Endodermal cell (in vitro differentiated cells): ENCODE data around the gene OR4C45. TPM values are rescaled to one million over a fixed set of nuclear protein-coding genes. Genes with fewer than 3 reads are reported as not detected.

Experiments used
- DNase-seq: peaks from one replicate; pipeline ENCODE4 v3.0.0-alpha.2; 2017
- H3K27ac ChIP-seq: 2 replicates; pipeline ENCODE4 v1.5.1; 2013; ENCODE audit warnings: mild to moderate bottlenecking, low read depth, low read length, moderate library complexity
- H3K27me3 ChIP-seq: 2 replicates; pipeline ENCODE4 v1.6.1; 2013; ENCODE audit warnings: mild to moderate bottlenecking, low read length, moderate library complexity; ENCODE audit not compliant: insufficient read depth, control insufficient read depth, poor library complexity, severe bottlenecking
- H3K36me3 ChIP-seq: 2 replicates; pipeline ENCODE4 v1.7.0; 2013; ENCODE audit warnings: mild to moderate bottlenecking, low read length, moderate library complexity; ENCODE audit not compliant: control insufficient read depth, insufficient read depth
- H3K4me1 ChIP-seq: one replicate; pipeline ENCODE4 v1.7.0; 2013; ENCODE audit warnings: low read length; ENCODE audit not compliant: control insufficient read depth, insufficient read depth
- H3K4me3 ChIP-seq: 2 replicates; pipeline ENCODE4 v1.5.1; 2013; ENCODE audit warnings: mild to moderate bottlenecking, low read length, moderate library complexity
- H3K9ac ChIP-seq: 2 replicates; pipeline ENCODE4 v1.6.1; 2013; ENCODE audit warnings: mild to moderate bottlenecking, low read length, moderate library complexity; ENCODE audit not compliant: poor library complexity, severe bottlenecking; ENCODE audit errors: extremely low read depth
- H3K9me3 ChIP-seq: 2 replicates; pipeline ENCODE4 v1.6.1; 2013; ENCODE audit warnings: mild to moderate bottlenecking, low read length, moderate library complexity; ENCODE audit not compliant: control insufficient read depth
- H3K27ac Mint-ChIP-seq: 2 replicates; pipeline ENCODE4 v1.8.0; 2020; ENCODE audit warnings: mixed read lengths
- H3K27me3 Mint-ChIP-seq: 2 replicates; pipeline ENCODE4 v1.8.0; 2021; ENCODE audit warnings: mild to moderate bottlenecking, mixed read lengths; ENCODE audit not compliant: insufficient read depth
- H3K36me3 Mint-ChIP-seq: 2 replicates; pipeline ENCODE4 v1.8.0; 2020; ENCODE audit warnings: low read depth, mixed read lengths
- H3K4me1 Mint-ChIP-seq: 2 replicates; pipeline ENCODE4 v1.8.0; 2020; ENCODE audit warnings: mixed read lengths
- H3K4me3 Mint-ChIP-seq: 2 replicates; pipeline ENCODE4 v1.8.0; 2020; ENCODE audit warnings: mild to moderate bottlenecking, moderate library complexity, mixed read lengths
- H3K9me3 Mint-ChIP-seq: 2 replicates; pipeline ENCODE4 v1.8.0; 2020; ENCODE audit warnings: mild to moderate bottlenecking, mixed read lengths
- WGBS, 2 experiments: methylation state at CpG; one replicate each; pipeline versions ENCODE4 v1.1.5 to v1.1.7; 2013; ENCODE audit warnings: missing lambda C conversion rate in 2 of 2, mixed read lengths in 1 of 2; ENCODE audit not compliant: insufficient coverage in 1 of 2, insufficient read length in 1 of 2; 5-methylcytosine and 5-hydroxymethylcytosine counted together
- total RNA-seq, 2 donors: library from RNA; stranded (reverse); fragmentation: NEBNext Ultra II Directional in 1 of 2; extraction: Animal tissue kit (Norgen Biotek cat#: 25700) in 1 of 2; gene quantifications; 2 replicates in 1 of 2; 3 replicates in 1 of 2; pipeline ENCODE4 v1.2.1, GENCODE V29; 2021
- TF ChIP-seq, protein P1 (sequence below): fragments of 200-600 bp; sonication (generic); conservative IDR thresholded peaks from 2 replicates; pipeline ENCODE4 v1.5.0; 2021; ENCODE audit warnings: antibody characterized with exemption, mild to moderate bottlenecking

The OR4C45 gene
- total RNA-seq, 2 donors from 2014 or later: not detected

- Mint-ChIP-seq H3K27ac (no peak overlapping the region), H3K27me3 (no peaks in the 10 kb centered on the region), H3K36me3 (no peaks in the 10 kb centered on the region), H3K9me3 (peaks cover 88% of the 10 kb centered on the region), H3K4me1 (no peaks in the 10 kb centered on the region), H3K4me3 (no peak overlapping the region)
- H3K4me3 ChIP-seq: no peak overlapping the region
- H3K36me3 ChIP-seq: no peaks in the 10 kb centered on the region
- H3K27ac ChIP-seq: no peak overlapping the region
- no peaks in the 10 kb centered on the region for H3K27me3 ChIP-seq
- H3K9me3 ChIP-seq: peaks cover 43% of the 10 kb centered on the region
- H3K4me1 ChIP-seq: no peaks in the 10 kb centered on the region
- WGBS, 2 experiments: 67 to 75% methylated on average over 6 to 9 of the region's 9 CpGs
- no peak overlapping the region for H3K9ac ChIP-seq
- TF ChIP-seq, protein P1, sequence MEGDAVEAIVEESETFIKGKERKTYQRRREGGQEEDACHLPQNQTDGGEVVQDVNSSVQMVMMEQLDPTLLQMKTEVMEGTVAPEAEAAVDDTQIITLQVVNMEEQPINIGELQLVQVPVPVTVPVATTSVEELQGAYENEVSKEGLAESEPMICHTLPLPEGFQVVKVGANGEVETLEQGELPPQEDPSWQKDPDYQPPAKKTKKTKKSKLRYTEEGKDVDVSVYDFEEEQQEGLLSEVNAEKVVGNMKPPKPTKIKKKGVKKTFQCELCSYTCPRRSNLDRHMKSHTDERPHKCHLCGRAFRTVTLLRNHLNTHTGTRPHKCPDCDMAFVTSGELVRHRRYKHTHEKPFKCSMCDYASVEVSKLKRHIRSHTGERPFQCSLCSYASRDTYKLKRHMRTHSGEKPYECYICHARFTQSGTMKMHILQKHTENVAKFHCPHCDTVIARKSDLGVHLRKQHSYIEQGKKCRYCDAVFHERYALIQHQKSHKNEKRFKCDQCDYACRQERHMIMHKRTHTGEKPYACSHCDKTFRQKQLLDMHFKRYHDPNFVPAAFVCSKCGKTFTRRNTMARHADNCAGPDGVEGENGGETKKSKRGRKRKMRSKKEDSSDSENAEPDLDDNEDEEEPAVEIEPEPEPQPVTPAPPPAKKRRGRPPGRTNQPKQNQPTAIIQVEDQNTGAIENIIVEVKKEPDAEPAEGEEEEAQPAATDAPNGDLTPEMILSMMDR: no peak
- no peak for DNase-seq
These were observed 39.0 kb downstream of the OR4C45 start for GRCh38 chr11:50071584-50072225.

- no peaks in the 10 kb centered on the region for H3K4me1 Mint-ChIP-seq
These were observed 39.8 kb downstream of the OR4C45 start for GRCh38 chr11:50072226-50073112.

More at GRCh38 chr11:50072226-50073112, 39.8 kb downstream of the OR4C45 start:
- Mint-ChIP-seq H3K27me3 (no peaks in the 10 kb centered on the region), H3K9me3 (peaks cover 92% of the 10 kb centered on the region), H3K4me3 (no peak overlapping the region), H3K36me3 (no peaks in the 10 kb centered on the region), H3K27ac (no peak overlapping the region)
- H3K9ac ChIP-seq: no peak overlapping the region
- H3K9me3 ChIP-seq: peaks cover 50% of the 10 kb centered on the region
- 61 to 67% methylated on average over 8 to 12 of the region's 12 CpGs for WGBS, 2 experiments
- H3K4me3 ChIP-seq: no peak overlapping the region
- DNase-seq: no peak
- no peaks in the 10 kb centered on the region for H3K27me3 ChIP-seq
- H3K36me3 ChIP-seq: no peaks in the 10 kb centered on the region
- no peak overlapping the region for H3K27ac ChIP-seq
- H3K4me1 ChIP-seq: no peaks in the 10 kb centered on the region
- TF ChIP-seq, protein P1: no peak
